Immature natural killer cell (primary cell): ENCODE measurements around the gene TRIM43B. TPM values are rescaled to one million over a fixed set of nuclear protein-coding genes. Genes with fewer than 3 reads are reported as not detected.
"Not testable (repeated sequence)": the region's sequence is repeated elsewhere in the genome, so short reads cannot be mapped to it uniquely, and the experiment has no call there.

Experiments
- DNase-seq, 3 donors: peaks; one replicate each; pipeline ENCODE4 v3.0.0; 2022; ENCODE audit warnings: mixed read lengths in 1 of 3
- H3K27ac Mint-ChIP-seq, 6 donors: one replicate each; pipeline ENCODE4 v1.8.0; 2020; ENCODE audit warnings: mixed read lengths in 6 of 6, mild to moderate bottlenecking in 5 of 6, inconsistent platforms in 4 of 6, moderate library complexity in 3 of 6
- H3K27me3 Mint-ChIP-seq, 3 donors: one replicate each; pipeline ENCODE4 v1.8.0; 2020 to 2021; ENCODE audit warnings: low read depth in 3 of 3, mild to moderate bottlenecking in 3 of 3, mixed read lengths in 3 of 3, moderate library complexity in 3 of 3, inconsistent platforms in 1 of 3
- H3K36me3 Mint-ChIP-seq, 3 donors: one replicate each; pipeline ENCODE4 v1.8.0; 2020; ENCODE audit warnings: mixed read lengths in 3 of 3, inconsistent platforms in 2 of 3, mild to moderate bottlenecking in 2 of 3
- H3K4me1 Mint-ChIP-seq, 2 donors: one replicate each; pipeline ENCODE4 v1.8.0; 2020; ENCODE audit warnings: inconsistent platforms in 2 of 2, mild to moderate bottlenecking in 2 of 2, mixed read lengths in 2 of 2, moderate library complexity in 1 of 2
- H3K4me3 Mint-ChIP-seq, 5 donors: one replicate each; pipeline ENCODE4 v1.8.0; 2020; ENCODE audit warnings: mild to moderate bottlenecking in 5 of 5, mixed read lengths in 5 of 5, inconsistent platforms in 3 of 5, moderate library complexity in 3 of 5
- H3K9me3 Mint-ChIP-seq, 6 donors: one replicate each; pipeline ENCODE4 v1.8.0; 2020; ENCODE audit warnings: mild to moderate bottlenecking in 6 of 6, mixed read lengths in 6 of 6, inconsistent platforms in 4 of 6, moderate library complexity in 3 of 6
- polyA plus RNA-seq, 3 donors: library from polyadenylated mRNA; unstranded; fragments of 300-500 nt; fragmentation: Illumina TruSeq; gene quantifications; one replicate each; pipeline ENCODE4 v1.2.3, GENCODE V29; 2021

TRIM43B gene
- not detected for polyA plus RNA-seq

GRCh38 chr2:95484654-95485053 is at the start of gene TRIM43B:
TRIM43B (minus strand) TSS chr2:95484754; CDS start chr2:95482714, 2,040 bp downstream.
- not testable (repeated sequence) for H3K27ac Mint-ChIP-seq, H3K36me3 Mint-ChIP-seq, H3K4me1 Mint-ChIP-seq, H3K4me3 Mint-ChIP-seq, H3K9me3 Mint-ChIP-seq, H3K27me3 Mint-ChIP-seq, DNase-seq

GRCh38 chr2:95531254-95531771 is 46.8 kb upstream of the TRIM43B start:
- peaks cover 0 to 9% (median 0%) of the 10 kb centered on the region in 6 donors for H3K9me3 Mint-ChIP-seq
- peaks cover 0 to 12% (median 8%) of the 10 kb centered on the region in 3 donors for H3K36me3 Mint-ChIP-seq
- no peak for DNase-seq
- peaks cover 6 to 11% of the 10 kb centered on the region in 2 donors for H3K4me1 Mint-ChIP-seq
- no peak overlapping the region for H3K27ac Mint-ChIP-seq
- H3K27me3 Mint-ChIP-seq, result peaks cover 0 to 3% (median 0%) of the 10 kb centered on the region in 3 donors
- H3K4me3 Mint-ChIP-seq, result no peak overlapping the region

GRCh38 chr2:95530734-95531133 is 46.2 kb upstream of the TRIM43B start:
- no peak overlapping the region for H3K27ac Mint-ChIP-seq
- DNase-seq, result no peak
- H3K4me3 Mint-ChIP-seq, result no peak overlapping the region
- peaks cover 11 to 17% of the 10 kb centered on the region in 2 donors for H3K4me1 Mint-ChIP-seq
- H3K27me3 Mint-ChIP-seq, result peaks cover 0 to 3% (median 3%) of the 10 kb centered on the region in 3 donors
- peaks cover 0 to 9% (median 0%) of the 10 kb centered on the region in 6 donors for H3K9me3 Mint-ChIP-seq
- peaks cover 0 to 12% (median 4%) of the 10 kb centered on the region in 3 donors for H3K36me3 Mint-ChIP-seq

GRCh38 chr2:95526360-95527341 is 42.1 kb upstream of the TRIM43B start:
- peak; percentile 34 to 45 (median 39) for DNase-seq
- Mint-ChIP-seq H3K36me3 (peaks cover 0 to 9% (median 4%) of the 10 kb centered on the region in 3 donors), H3K9me3 (peaks cover 0 to 2% (median 0%) of the 10 kb centered on the region in 6 donors), H3K27me3 (peaks cover 0 to 3% (median 3%) of the 10 kb centered on the region in 3 donors), H3K4me3 (peak overlapping the region; percentile 83 to 91 (median 89)), H3K4me1 (peaks cover 13 to 18% of the 10 kb centered on the region in 2 donors), H3K27ac (peak overlapping the region in 3 of 6 donors; percentile 53 to 76 (median 63))

GRCh38 chr2:95525294-95526035 is 40.9 kb upstream of the TRIM43B start:
- Mint-ChIP-seq H3K36me3 (peaks cover 0 to 8% (median 0%) of the 10 kb centered on the region in 3 donors), H3K27ac (peak overlapping the region in 2 of 6 donors; percentile 63 to 64), H3K9me3 (peaks cover 0 to 2% (median 0%) of the 10 kb centered on the region in 6 donors), H3K27me3 (peaks cover under 1 to 4% (median 3%) of the 10 kb centered on the region in 3 donors), H3K4me1 (peaks cover 13 to 18% of the 10 kb centered on the region in 2 donors), H3K4me3 (peak overlapping the region; percentile 83 to 91 (median 86))
- no peak for DNase-seq

- Mint-ChIP-seq H3K4me3 (peak overlapping the region in 3 of 5 donors; percentile 15 to 47 (median 35)), H3K27ac (no peak overlapping the region), H3K4me1 (peaks cover 13 to 18% of the 10 kb centered on the region in 2 donors), H3K36me3 (no peaks in the 10 kb centered on the region), H3K9me3 (no peaks in the 10 kb centered on the region), H3K27me3 (peaks cover 2 to 4% (median 3%) of the 10 kb centered on the region in 3 donors)
- DNase-seq, result no peak
Observed at GRCh38 chr2:95524195-95524594, 39.6 kb upstream of the TRIM43B start.

GRCh38 chr2:95514718-95515117 is 30.2 kb upstream of the TRIM43B start:
- DNase-seq, result no peak
- H3K27me3 Mint-ChIP-seq, result peaks cover 0 to 7% (median 0%) of the 10 kb centered on the region in 3 donors
- H3K27ac Mint-ChIP-seq, result no peak overlapping the region
- H3K9me3 Mint-ChIP-seq, result no peaks in the 10 kb centered on the region
- H3K4me3 Mint-ChIP-seq, result no peak overlapping the region
- H3K4me1 Mint-ChIP-seq, result no peaks in the 10 kb centered on the region
- no peaks in the 10 kb centered on the region for H3K36me3 Mint-ChIP-seq

GRCh38 chr2:95514226-95514625 is 29.7 kb upstream of the TRIM43B start:
- not testable (repeated sequence) for H3K4me1 Mint-ChIP-seq, H3K27me3 Mint-ChIP-seq, H3K4me3 Mint-ChIP-seq, H3K27ac Mint-ChIP-seq, H3K9me3 Mint-ChIP-seq, H3K36me3 Mint-ChIP-seq, DNase-seq

- no peak overlapping the region for H3K4me3 Mint-ChIP-seq
- H3K27ac Mint-ChIP-seq, result no peak overlapping the region
- H3K4me1 Mint-ChIP-seq, result no peaks in the 10 kb centered on the region
- no peaks in the 10 kb centered on the region for H3K36me3 Mint-ChIP-seq
- peaks cover 4 to 8% (median 4%) of the 10 kb centered on the region in 3 donors for H3K27me3 Mint-ChIP-seq
- no peak for DNase-seq
- H3K9me3 Mint-ChIP-seq, result no peaks in the 10 kb centered on the region
Observed at GRCh38 chr2:95509408-95509807, 24.9 kb upstream of the TRIM43B start.

- H3K27ac Mint-ChIP-seq, result no peak overlapping the region
- H3K36me3 Mint-ChIP-seq, result no peaks in the 10 kb centered on the region
- peaks cover 4 to 8% (median 4%) of the 10 kb centered on the region in 3 donors for H3K27me3 Mint-ChIP-seq
- H3K4me3 Mint-ChIP-seq, result no peak overlapping the region
- no peak for DNase-seq
- H3K9me3 Mint-ChIP-seq, result no peaks in the 10 kb centered on the region
- no peaks in the 10 kb centered on the region for H3K4me1 Mint-ChIP-seq
Observed at GRCh38 chr2:95505222-95505621, 20.7 kb upstream of the TRIM43B start.

GRCh38 chr2:95500854-95501253 is 16.3 kb upstream of the TRIM43B start:
- no peak for DNase-seq
- H3K27ac Mint-ChIP-seq, result no peak overlapping the region
- H3K4me3 Mint-ChIP-seq, result no peak overlapping the region
- H3K36me3 Mint-ChIP-seq, result no peaks in the 10 kb centered on the region
- peaks cover 0 to 8% (median 0%) of the 10 kb centered on the region in 3 donors for H3K27me3 Mint-ChIP-seq
- no peaks in the 10 kb centered on the region for H3K4me1 Mint-ChIP-seq
- no peaks in the 10 kb centered on the region for H3K9me3 Mint-ChIP-seq

GRCh38 chr2:95492076-95492475 is 7.5 kb upstream of the TRIM43B start:
- not testable (repeated sequence) for H3K4me3 Mint-ChIP-seq, DNase-seq, H3K4me1 Mint-ChIP-seq, H3K9me3 Mint-ChIP-seq, H3K36me3 Mint-ChIP-seq, H3K27ac Mint-ChIP-seq
- H3K27me3 Mint-ChIP-seq, result peaks cover 4 to 10% (median 5%) of the 10 kb centered on the region in 3 donors

GRCh38 chr2:95475025-95475424 is 9.5 kb downstream of the TRIM43B start:
- H3K4me1 Mint-ChIP-seq, H3K27ac Mint-ChIP-seq, H3K36me3 Mint-ChIP-seq, H3K27me3 Mint-ChIP-seq, H3K9me3 Mint-ChIP-seq, DNase-seq, H3K4me3 Mint-ChIP-seq: not testable (repeated sequence)
